IPS DF 4.7 (cell line): Measurements from ENCODE around the gene ZCCHC24.

Source experiments
- DNase-seq: peaks from one replicate; pipeline ENCODE4 v3.0.0-alpha.2; 2013; ENCODE audit warnings: low spot score; ENCODE audit errors: extremely low read depth

ZCCHC24 gene

DNA sequence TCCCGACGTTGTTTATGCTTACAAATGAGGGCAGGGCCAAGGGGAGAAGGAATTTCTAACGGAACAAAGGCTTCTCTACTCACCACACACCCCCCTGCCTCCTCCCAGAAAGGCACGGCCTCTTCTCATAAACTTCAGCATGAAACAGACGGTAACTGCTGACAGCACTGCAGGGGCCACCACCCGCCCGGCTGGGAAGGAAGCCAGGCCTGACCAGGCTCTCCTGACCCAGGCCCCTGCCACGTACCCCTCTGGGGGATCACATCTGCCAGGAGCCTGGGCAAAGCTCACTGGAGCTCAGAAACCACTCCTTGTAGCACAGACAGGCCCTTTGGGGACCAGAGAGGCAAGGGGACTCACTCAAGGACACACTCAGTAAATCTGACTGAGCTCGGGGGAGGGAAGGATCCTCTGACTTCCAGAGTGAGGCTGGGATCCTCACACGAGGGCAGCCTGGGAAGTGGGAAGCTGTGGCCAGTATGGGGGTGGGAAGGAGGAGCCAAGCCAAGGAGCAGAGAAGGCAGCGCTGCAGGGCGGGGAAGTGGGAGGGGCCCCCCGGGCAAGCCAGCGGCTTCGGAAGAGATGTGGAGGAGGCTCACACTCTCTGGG lies 46.1 kb downstream of the ZCCHC24 start:
- DNase-seq: no peak

DNA sequence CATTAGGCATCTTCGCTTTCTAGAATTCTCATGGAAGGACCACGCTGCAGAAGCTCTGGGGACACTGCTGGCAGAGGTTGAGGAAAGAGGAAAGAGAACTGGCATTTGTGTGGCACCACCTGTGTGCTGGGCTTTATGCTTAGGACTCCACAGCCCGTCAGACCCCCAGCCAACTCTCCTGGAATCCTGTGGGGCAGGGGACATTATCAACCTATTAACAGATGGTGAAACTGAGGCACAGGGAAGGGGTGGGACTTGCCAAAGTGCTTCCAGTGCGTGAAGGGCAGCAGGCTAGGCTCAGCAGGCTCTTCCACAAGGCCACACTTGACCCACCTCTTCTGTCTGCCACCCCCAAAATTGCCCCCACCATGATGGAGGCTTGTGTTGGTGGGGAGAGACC lies 46.8 kb downstream of the ZCCHC24 start:
- DNase-seq: no peak

DNA sequence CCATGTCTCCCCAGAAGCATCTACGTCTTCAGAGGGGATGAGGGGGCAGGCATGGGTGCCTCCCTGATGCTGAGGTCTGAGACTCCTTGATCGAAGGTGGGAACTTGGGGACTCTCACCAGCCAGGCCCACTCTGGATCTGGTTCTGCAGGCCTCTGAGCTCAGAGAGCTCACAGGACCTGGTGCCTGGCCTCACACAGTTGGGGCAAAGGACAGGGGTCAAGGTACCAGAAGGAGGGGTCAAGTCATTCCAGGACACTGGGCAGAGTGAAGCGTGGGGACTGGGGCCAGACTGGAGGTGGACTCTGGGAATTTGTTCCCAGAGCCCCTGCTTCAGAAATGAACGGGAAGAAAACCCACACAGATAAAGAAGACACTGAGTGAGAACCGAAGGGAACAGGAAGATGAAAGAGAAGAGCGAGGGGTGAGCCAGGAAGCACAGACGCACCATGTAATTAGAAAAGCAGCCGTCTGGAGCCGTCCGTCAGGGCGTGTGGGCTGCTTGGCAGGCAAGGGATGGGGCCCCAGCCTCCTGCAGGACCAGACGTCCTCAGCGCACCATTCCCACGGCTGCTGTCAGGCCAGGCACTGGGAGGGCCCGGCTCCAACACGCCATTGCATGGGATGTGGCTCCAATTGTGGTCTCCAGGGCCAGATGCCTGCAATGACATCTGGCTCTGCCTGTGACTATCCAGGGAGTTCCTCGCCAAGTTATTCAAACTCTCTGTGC lies 47.7 kb downstream of the ZCCHC24 start:
- no peak for DNase-seq

DNA sequence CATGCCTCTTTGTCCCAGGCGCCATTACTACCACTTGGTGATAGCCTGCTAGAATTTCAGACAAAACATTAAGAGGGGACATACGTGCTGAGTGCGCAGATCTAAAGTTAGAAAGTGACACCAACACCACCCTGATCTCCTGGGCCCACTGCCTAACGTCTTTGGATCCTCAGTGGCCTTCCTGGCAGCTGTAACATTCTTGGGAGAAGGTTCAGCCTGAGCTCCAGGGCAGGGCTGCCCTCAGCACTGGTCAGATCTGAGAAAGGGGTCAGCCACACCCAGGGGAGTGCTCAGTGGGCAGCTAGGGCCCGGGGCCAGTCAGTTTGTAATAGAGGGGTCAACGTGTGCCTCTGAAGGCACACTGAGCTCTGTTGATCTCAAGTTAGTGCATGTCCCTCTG lies 48.4 kb downstream of the ZCCHC24 start:
- DNase-seq: no peak

DNA sequence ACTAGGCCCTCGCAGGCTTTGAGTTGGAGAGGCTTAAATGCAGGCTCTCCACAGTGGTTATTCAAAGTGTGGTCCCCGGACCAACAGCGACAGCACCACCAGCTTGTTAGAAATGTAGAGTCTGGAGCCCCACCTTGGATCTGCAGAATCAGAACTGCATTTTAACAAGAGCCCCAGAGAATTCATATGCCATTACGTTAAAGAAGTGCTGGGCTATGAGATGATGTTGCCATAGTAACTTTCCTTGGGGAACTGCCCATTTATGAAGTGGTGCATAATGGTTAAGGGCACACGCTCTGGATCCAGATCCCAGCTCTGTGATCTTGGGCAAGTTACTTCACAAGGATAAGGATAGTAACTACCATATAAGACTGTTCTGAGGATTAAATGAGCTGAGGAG lies 48.9 kb downstream of the ZCCHC24 start:
- no peak for DNase-seq

DNA sequence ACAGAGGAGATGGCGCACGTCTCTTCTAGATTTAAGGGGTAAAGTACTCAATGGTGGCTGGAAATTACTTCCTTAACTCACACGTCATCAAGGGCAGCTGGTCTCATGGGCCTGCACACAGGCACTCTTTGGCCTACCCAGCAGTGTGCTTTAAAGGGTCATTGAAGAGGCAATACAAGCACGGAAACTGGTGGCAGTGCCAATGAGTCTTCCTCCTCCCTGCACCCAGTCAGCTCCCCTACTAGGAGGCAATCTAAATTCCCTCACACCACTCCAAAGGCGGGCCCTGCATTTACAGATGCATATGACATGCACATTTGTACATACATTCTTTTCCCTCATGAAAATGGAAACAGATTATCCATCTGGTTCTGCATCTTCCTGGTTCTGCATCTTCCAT lies 50.8 kb downstream of the ZCCHC24 start:
- no peak for DNase-seq

DNA sequence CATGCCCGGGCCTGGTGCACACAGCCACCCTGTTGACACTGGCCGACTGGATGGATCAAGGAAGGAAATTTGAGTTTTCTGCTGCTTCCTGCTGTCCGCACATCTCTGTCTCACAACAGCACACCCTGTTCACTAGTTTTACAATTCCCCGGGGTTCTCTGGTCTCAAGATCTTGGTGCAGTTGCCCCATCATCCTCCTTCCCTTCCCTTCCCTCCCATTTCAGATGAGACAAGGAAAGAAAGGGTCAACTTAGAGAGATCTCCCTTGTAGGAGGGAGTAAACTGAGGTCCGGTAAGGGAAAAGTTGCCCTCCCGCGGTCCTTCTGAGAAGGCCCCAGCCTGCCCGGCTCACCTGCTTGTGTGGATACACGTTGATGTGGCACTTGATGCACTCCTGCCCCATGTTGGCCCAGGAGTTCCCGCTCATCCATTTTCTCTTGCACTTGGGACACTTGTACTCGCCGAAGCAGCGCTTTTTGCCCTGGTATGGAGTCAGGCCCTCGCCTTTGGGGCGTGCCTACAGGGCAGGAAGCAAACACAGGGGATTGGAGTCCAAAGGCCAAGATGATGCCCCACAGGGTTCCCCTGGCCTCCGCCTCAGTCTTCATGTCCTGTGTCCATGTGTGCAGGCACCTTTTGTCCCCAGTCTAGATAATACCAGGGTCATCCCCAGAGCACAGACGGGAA lies 51.4 kb downstream of the ZCCHC24 start:
- no peak for DNase-seq

DNA sequence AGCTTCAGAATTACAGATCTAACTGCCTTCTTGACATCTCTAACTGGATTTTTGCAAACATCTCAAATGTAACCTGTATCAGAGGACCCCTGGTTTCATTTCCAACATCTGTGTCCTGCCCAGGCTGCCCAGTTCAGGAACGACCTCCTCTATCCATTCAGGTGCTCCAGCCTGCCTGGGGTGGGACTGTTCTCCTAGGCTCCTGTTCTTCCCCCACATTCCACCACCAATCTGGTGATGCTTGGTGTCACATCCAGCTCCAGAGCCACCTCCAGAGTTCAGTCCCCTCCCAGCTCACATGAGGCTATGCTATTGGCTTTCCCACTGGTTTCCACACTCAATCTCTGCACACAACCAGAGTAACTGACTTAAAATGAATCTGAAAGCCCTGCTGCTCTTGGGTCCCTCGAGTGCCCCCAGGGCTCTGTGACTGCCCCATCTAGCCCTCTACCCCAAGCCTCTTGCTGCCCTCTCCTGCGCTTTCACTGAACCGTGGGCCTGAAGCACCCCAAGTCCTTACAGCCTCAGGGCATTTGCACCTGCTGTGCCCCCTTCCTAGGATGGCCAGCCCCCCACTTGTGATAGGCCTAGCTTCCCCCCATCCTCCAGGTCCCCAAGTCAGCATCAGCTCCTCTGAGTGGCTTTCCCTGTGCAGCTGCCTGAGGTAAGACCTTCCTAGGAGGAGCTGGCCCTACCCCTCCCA lies 52.1 kb downstream of the ZCCHC24 start:
- DNase-seq: no peak

DNA sequence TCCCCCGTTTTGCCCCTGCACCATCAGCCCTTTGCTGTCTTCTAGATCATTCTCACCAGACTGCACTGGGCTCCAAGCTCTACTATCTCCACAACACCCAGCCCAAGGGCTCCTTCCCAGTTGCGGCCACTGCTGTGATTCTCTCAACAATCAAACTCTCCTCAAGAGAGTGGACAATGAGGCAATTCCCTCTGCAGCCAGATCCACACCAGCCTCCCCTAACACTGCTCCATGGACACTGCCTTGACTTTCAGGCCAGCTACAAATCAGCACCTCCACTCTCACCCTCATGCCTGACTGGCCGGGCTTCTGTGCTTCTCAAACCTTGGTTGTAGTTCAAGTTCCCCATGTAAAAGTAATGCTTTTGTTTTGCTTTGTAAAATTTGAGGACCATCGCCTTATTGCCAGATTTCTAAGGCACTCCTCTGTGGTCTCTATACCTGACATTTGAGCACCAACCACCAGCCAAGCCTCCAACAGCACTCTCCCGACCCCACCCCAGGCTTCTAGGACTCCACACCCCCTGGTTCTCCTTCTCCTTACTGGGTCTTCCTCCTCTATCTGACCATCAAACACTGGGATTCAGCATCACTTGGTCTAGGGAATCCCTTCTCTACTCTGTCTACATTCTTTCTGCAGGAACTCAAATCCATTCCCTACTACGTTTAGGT lies 52.8 kb downstream of the ZCCHC24 start:
- no peak for DNase-seq

DNA sequence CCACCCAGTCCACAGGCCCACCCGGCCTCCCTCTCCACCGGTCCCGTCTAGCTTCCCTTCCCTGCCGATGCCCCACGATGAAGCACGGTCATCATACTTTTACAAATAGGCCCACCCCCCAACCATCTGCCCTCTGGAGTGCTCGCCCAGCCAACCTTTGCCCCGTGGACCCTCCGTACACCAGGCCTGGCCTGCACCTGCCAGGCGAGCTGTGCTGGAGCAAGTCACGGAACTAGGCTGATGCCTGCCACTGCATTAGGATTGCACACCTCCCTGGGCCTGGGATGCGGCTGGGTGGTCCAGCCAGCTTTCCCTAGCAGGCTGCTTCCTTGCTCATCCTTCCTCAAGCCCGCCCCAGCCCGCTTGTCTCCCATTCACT lies 53.4 kb downstream of the ZCCHC24 start:
- no peak for DNase-seq

DNA sequence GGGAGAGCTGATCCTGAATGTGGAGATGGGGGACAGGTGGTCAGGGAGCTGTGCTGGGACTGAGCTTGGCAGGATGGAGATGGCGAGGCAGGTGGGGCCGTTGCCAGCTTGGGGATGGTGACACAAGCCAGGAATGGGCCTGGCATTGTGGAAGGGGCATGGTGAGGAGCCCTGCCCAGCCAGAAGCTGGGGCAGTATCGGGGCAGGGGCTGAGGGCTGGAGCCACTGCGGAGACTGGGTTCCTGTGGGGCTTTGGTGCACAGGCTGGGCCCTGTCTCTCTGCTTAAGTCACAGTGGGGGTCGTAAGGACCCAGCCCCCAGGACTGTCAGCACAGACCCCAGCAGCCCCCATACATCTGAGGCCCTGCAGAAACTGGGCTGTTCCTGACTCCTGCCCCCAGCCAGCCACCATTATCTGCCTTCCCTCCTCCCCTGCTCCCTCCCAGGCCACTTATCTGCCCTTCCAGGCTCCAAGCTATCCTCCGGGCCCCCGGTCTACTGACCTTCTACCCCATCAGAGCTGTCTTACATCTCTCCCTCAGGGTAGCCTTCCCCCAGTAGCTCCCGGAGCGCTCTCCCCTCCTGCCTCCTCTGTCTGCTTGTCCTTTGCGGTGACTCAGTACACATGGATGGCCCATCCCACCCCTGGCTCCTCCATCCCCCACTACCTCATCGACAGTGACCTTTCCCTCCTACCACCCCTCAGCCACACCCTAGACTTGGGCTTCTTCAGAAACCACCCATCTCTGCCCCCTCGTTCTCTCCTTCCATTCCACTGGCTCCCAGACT lies 54.0 kb downstream of the ZCCHC24 start:
- no peak for DNase-seq

DNA sequence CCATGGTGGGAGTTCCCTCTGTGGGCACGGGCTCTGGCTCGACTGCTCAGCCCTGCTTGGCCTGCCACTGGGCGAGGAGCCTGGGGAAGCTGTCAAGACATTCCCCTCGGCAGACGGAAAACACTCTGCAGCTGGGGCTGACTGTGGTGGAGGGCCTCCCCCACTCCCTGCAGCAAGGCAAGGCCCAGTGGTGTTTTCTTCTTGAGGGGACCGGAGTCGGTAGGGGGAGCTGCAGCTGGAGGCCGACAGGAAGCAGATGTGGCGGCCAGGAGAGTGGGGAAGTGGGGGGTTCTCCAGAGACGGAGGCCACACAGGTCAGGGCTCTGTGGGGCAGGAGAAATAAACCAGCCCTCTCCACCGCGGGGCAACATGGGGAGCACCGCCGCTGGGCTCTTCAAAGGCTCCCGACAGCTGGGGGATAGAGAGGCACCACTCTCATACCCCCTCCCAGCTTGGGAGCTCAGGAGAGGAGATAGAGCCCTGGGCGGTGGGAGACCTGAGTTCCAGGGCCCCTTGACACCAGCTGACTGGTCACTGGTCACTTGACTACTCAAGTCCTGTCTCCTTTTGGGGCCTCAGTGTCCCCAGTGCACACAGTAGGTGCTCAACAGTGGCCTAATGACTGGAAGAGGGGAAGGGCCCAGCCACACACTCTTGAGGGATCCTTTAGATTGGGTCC lies 54.7 kb downstream of the ZCCHC24 start:
- no peak for DNase-seq

DNA sequence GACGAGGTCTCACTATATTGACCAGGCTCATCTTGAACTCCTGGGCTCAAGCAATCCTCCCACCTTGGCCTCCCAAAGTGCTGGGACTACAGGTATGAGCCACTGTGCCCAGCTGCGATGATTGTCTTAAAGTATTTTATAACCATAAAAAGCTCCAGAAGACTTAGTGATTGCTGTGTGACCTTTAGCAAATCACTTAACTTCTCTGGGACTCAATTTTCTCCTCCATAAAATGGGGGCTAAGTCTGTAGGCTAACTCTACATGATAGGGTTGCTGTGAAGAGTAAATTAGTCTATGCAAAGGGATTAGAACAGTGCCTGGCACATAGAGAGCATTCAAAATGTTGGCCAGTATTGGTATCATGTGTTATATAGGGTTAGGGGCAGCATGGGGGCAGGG lies 55.4 kb downstream of the ZCCHC24 start:
- DNase-seq: no peak

DNA sequence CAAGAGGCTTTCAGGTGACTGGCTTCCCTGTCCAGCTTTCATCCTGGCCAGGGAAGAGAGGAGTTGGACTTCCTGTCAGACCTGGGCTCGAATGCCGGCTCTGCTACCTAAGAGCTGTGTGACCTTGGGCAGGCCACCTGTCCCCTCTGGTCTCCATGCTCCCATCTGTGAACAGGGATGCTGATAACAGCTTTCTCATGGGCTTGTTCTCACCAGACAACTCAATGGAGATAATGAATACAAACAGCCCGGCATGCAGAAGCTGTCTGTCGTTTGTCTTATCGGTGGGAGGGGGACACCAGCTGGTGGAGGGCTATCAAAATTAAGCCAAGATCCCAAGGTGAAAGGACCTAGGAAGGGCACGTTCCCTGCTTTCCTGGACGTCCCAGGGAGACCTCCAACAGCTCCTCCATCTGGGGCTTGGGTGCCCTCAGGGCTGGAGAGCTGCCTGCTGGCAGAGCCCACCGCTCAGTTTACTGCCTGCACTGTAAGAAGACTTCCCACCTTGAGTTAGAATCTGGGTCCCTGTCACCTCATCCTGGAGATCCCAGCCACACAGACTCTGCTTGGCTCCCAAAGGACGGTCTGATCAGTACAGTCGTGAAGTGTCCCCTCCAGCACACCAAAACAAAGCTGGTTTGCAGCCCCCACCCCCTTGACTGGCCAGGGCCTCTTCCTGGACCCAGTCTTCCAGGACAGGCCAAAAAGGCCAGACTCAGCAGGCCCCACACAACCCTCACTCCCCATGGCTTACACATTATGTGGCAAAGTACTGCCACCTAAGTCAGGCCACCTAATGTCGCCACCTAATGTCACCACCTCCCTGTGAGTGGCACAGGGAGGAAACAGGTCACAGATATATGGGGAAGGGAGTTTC lies 57.2 kb downstream of the ZCCHC24 start:
- DNase-seq: no peak

DNA sequence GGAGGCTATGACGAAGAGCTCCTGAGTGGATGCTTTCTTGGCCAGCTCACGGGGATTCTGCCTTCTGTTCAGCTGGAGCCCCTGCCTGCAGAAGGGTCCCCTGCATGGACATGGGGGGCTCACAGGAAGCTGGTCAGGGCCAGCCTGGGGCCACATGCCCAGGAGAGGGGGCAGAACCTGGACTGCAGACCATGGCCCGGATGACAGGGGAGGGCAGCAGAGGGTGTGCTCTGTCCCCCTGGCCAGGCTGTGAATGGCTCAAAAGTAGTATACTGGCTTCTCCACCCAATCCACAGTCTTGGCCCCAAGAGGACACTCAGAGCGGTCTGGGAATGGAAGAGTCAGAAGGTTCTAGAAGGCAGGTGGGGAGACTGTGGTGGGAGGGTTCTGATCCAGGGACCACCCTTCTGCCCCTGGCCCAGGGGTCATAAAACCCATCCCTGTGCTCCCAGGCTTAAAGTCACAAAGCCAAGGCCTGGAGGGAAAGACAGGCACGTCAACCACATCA lies 57.9 kb downstream of the ZCCHC24 start:
- no peak for DNase-seq

DNA sequence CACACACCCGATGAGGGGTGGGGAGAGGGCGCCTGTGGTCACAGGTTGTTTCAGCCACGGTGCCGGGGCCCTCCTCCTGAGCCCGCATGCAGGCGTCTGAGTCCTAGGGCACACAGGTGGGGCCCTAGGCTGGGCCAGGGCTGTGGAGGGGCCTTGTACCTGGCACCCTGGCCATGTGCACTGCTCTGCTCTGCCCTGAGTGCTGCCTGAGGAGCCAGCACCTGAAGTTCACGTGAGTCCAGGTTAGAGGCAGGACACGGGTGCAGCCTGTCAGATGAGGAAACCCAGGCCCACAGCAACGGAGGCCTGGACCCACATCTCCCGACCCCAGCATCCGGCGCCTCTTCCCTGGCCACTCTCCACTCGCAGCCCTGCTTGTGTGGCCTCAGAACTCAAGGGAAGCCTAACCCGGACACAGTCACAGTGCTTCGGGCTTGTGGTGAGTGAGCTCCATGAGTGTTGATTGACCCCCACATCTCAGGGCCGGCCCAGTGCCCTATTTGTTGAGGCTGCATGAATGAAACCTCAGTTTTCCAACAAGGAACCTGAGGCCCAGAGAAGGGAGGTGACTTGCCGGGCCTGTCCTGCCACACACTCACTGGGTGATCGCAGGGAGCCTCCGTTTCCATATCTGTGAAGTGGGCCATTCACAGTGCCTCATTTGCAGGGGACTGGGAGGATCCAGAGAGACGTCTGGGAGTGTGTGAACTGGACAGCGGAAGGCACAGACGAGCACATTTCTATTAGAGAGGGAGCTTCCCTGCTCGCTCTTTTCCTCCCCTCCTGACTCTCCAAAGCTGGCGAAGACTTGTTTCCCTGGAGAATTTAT lies 58.6 kb downstream of the ZCCHC24 start:
- DNase-seq: no peak

DNA sequence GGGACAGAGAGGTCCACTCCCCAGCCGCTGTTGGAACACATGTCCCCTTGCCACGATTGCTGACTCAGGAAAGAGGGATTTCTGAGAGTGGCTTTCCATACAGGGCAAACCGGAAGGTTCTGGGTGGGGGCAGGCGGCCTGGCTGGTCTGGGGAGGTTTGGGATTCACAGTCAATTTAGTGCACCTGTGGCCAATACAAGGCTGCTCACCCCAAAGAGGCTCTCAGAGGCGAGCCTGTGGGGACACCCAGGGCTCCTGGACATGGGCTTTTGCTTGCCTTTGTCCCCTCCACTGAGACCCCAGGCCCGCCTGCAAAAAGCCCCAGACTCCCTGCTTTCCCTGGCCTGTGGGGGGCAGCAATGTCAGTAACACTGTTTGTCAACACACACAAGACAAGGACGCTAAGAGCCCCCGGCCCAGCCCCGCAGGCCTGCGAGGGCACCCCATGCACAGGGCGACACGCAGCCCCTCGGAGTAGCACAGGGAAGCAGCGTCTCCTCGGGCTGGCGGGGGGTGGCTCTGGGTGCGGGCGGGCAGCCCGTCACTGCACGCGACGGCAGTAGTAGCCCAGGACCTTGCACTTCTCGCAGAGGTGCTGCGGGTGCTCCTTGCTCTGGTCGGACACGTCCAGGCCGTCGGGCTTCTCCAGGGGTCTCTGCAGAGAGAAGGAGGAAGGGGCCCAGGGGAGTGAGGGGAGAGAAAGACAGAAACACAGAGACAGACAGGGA lies 59.5 kb downstream of the ZCCHC24 start:
- no peak for DNase-seq

DNA sequence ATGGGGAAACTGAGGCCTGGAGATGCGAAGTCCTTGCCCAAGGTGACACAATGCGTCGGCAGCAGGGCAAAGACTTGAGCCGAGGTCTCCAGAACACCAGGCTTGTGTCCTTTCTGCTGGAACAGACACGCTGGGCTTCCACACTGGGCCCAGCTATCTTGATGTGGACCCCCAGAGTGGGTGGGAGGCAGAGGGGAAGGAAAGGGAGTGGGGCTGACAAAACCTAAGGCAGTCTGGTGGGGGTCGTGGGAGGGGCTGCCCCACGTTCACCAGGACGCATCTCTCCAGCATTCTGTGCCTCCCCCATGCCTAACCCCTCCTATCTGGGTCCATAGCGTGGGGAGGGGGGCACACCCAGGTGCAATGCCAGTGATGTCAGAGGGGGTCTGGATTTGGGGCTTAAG lies 60.0 kb downstream of the ZCCHC24 start:
- no peak for DNase-seq
